Measurements from ENCODE around the gene CLEC20A.
A peak's percentile ranks its signal among the peaks of the same experiment; 100 is the strongest.

CLEC20A gene

GRCh38 chr1:178490967-178491366, 5.8 kb downstream of the CLEC20A start:
- no peak overlapping the region for H3K4me3 ChIP-seq (ENCODE audit: control insufficient read depth, low read depth, low read length)
- no peak for DNase-seq (ENCODE audit: low read depth)
- TF ChIP-seq CTCF (conservative IDR thresholded peaks at IDR 0.05; ENCODE audit: control insufficient read depth, insufficient read depth, low read depth, low read length), result no peak

DNA sequence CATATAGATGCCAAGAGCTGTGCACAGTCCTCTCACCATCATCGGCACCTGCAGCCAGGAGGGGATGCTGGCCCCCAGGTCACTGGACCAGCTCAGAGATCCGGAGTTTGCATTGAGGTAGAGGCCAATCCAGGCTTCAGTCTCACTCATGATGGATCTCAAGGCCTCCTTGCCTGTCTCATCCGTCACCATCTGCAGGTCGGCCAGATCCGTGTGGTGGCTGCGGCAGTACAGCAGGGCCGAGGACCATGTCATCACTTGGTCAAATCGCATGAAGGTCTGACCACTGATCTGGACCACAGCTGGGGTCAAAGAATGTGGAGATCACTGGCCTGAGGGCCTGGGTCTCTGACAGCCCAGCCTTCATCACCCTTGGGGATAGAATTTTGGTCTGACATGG, 6.6 kb downstream of the CLEC20A start:
- DNase-seq (ENCODE audit: low read depth), result no peak
- no peak overlapping the region for H3K4me3 ChIP-seq (ENCODE audit: control insufficient read depth, low read depth, low read length)
- no peak for TF ChIP-seq CTCF (conservative IDR thresholded peaks at IDR 0.05; ENCODE audit: control insufficient read depth, insufficient read depth, low read depth, low read length)

DNA sequence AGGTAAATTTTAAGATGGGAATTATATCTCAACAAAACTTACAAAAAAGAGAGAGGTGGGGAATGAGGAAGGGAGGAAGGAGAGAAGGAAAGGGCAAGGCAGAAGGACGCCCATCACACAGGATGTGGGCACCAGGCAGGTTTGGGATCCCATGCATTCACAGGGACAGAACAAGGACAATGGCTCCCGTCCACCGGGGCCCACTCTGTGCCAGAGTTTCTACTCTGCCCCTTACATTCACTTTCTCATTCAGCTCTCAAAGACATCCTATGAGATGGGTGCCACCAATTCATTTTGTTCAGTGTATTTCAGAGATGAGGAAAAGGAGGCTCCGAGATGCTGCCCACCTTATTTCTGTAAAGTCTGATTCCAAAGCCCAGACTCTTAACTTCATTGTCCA, 7.4 kb downstream of the CLEC20A start:
- DNase-seq (ENCODE audit: low read depth), result no peak
- no peak for TF ChIP-seq CTCF (conservative IDR thresholded peaks at IDR 0.05; ENCODE audit: control insufficient read depth, insufficient read depth, low read depth, low read length)
- H3K4me3 ChIP-seq (ENCODE audit: control insufficient read depth, low read depth, low read length), result no peak overlapping the region

DNA sequence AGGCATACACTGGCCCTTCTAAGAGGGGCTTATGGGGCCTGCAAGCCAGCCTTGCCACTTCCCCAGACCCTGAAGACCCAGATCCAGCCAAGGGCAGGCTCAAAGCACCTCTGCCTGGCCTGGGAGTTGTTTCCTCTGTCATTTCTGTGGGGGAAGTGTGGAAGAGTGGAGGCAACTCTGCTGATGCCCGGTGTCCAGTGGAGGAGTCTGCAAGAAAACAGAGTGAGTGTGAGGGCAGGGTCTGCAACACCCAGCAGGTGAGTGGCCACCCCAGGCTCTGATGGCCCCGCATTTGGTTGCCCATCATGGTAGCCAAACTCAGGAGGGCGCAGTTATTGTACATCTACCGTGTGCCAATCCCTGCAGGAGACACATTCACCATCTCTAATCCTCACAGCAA, 8.4 kb downstream of the CLEC20A start:
- DNase-seq (ENCODE audit: low read depth), result no peak
- no peak overlapping the region for H3K4me3 ChIP-seq (ENCODE audit: control insufficient read depth, low read depth, low read length)
- TF ChIP-seq CTCF (conservative IDR thresholded peaks at IDR 0.05; ENCODE audit: control insufficient read depth, insufficient read depth, low read depth, low read length), result no peak

GRCh38 chr1:178487070-178487615, 9.6 kb downstream of the CLEC20A start:
- TF ChIP-seq CTCF (conservative IDR thresholded peaks at IDR 0.05; ENCODE audit: control insufficient read depth, insufficient read depth, low read depth, low read length), result no peak
- peak overlapping the region; percentile 9 for H3K4me3 ChIP-seq (ENCODE audit: control insufficient read depth, low read depth, low read length)
- no peak for DNase-seq (ENCODE audit: low read depth)

DNA sequence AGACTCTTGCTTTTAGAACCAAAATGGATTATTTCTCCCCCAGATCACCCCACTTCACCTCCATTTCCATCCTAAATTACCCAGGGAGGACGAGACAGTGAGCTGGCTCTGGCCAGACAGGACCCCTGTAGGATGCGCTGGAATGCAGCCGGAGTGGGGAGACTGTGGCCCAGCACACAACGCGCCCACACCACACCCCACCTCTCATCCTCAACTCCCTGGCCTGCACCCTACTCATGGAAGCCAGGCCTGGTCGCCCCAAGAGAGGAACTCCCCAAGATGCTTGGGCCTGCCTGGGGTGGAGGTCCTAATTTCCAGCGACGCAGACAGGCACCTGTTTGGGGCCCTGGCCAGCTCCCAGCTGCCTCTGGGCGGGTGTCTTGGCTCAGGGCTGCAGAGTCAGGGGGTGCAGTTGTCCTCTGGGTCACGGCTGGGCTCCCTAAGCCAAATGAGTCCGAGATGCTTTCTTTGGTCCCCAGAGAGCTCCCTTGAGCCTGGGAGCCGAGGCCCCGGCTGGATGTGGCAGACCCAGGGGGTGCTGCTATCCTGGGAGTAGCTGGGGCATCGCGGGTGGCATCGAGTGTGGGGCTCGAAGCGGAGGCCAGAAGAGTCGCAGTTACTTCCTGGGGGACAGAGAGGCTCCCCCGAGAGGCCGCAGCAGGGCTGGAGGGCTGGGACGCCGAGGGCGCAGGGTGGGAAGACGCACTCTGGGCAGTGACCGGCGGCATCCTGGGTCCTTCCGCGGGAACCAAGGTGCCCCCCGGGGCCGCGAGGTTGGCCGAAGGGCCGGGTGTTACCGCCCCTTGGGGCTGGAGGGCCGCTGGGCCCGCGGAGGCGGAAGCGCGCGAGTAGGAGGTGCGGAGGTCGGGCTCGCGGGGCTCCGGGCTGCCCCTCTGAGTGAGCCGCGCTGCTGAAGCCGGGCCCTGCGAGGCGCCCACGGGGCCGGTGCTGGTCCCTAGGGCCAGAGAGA, 10.4 kb downstream of the CLEC20A start:
- H3K4me3 ChIP-seq (ENCODE audit: control insufficient read depth, low read depth, low read length), result peak overlapping the region; percentile 9
- no peak for TF ChIP-seq CTCF (conservative IDR thresholded peaks at IDR 0.05; ENCODE audit: control insufficient read depth, insufficient read depth, low read depth, low read length)
- no peak for DNase-seq (ENCODE audit: low read depth)
